Measurements from ENCODE around the gene SP140.
A peak's percentile ranks its signal among the peaks of the same experiment; 100 is the strongest.

The SP140 gene

GRCh38 chr2:230225486-230225885 lies at the start of gene SP140:
Gene SP140 (plus strand): TSS chr2:230225736. CDS start chr2:230225845, 109 bp downstream.
- no peaks in the 10 kb centered on the region for H3K9me3 Mint-ChIP-seq
- peaks cover 82% of the 10 kb centered on the region for H3K4me1 Mint-ChIP-seq (ENCODE audit: low read depth)
- H3K36me3 Mint-ChIP-seq (ENCODE audit: low read depth) = peaks cover 23% of the 10 kb centered on the region
- H3K27ac Mint-ChIP-seq = peak within 1 kb of the TSS; percentile 99
- H3K4me3 Mint-ChIP-seq = peak within 1 kb of the TSS; percentile 94
- no peaks in the 10 kb centered on the region for H3K27me3 Mint-ChIP-seq

- Mint-ChIP-seq H3K9me3 (no peaks in the 10 kb centered on the region), H3K36me3 (ENCODE audit: low read depth) (peaks cover 84% of the 10 kb centered on the region), H3K4me3 (no peak overlapping the region), H3K27ac (no peak overlapping the region), H3K4me1 (ENCODE audit: low read depth) (no peaks in the 10 kb centered on the region), H3K27me3 (no peaks in the 10 kb centered on the region)
These were observed 48.5 kb upstream of the SP140 start for GRCh38 chr2:230176996-230177395.

- no peaks in the 10 kb centered on the region for H3K27me3 Mint-ChIP-seq
- no peak overlapping the region for H3K27ac Mint-ChIP-seq
- no peak overlapping the region for H3K4me3 Mint-ChIP-seq
- no peaks in the 10 kb centered on the region for H3K9me3 Mint-ChIP-seq
- no peaks in the 10 kb centered on the region for H3K4me1 Mint-ChIP-seq (ENCODE audit: low read depth)
- peaks cover 88% of the 10 kb centered on the region for H3K36me3 Mint-ChIP-seq (ENCODE audit: low read depth)
These were observed 46.7 kb upstream of the SP140 start for GRCh38 chr2:230178546-230179485.

- Mint-ChIP-seq H3K9me3 (no peaks in the 10 kb centered on the region), H3K27ac (no peak overlapping the region), H3K4me3 (no peak overlapping the region), H3K36me3 (ENCODE audit: low read depth) (peaks cover 90% of the 10 kb centered on the region), H3K27me3 (no peaks in the 10 kb centered on the region), H3K4me1 (ENCODE audit: low read depth) (no peaks in the 10 kb centered on the region)
These were observed 45.6 kb upstream of the SP140 start for GRCh38 chr2:230179907-230180306.

- Mint-ChIP-seq H3K9me3 (no peaks in the 10 kb centered on the region), H3K4me1 (ENCODE audit: low read depth) (no peaks in the 10 kb centered on the region), H3K27me3 (no peaks in the 10 kb centered on the region), H3K27ac (peak overlapping the region; percentile 24), H3K4me3 (no peak overlapping the region), H3K36me3 (ENCODE audit: low read depth) (peaks cover 94% of the 10 kb centered on the region)
These were observed 44.3 kb upstream of the SP140 start for GRCh38 chr2:230181195-230181594.

GRCh38 chr2:230184727-230185578 lies 40.6 kb upstream of the SP140 start:
- Mint-ChIP-seq H3K4me1 (ENCODE audit: low read depth) (no peaks in the 10 kb centered on the region), H3K4me3 (no peak overlapping the region), H3K36me3 (ENCODE audit: low read depth) (peaks cover 97% of the 10 kb centered on the region), H3K27me3 (no peaks in the 10 kb centered on the region), H3K27ac (no peak overlapping the region), H3K9me3 (peaks cover 9% of the 10 kb centered on the region)

GRCh38 chr2:230202430-230203109 lies 23.0 kb upstream of the SP140 start:
- Mint-ChIP-seq H3K4me1 (ENCODE audit: low read depth) (peaks cover 25% of the 10 kb centered on the region), H3K4me3 (peak overlapping the region; percentile 12), H3K36me3 (ENCODE audit: low read depth) (peaks cover 41% of the 10 kb centered on the region), H3K27me3 (no peaks in the 10 kb centered on the region), H3K27ac (peak overlapping the region; percentile 38), H3K9me3 (no peaks in the 10 kb centered on the region)

- Mint-ChIP-seq H3K27ac (peak overlapping the region; percentile 38), H3K4me1 (ENCODE audit: low read depth) (peaks cover 25% of the 10 kb centered on the region), H3K4me3 (no peak overlapping the region), H3K36me3 (ENCODE audit: low read depth) (peaks cover 36% of the 10 kb centered on the region), H3K27me3 (no peaks in the 10 kb centered on the region), H3K9me3 (no peaks in the 10 kb centered on the region)
These were observed 22.3 kb upstream of the SP140 start for GRCh38 chr2:230203110-230203676.

- Mint-ChIP-seq H3K27ac (peak overlapping the region; percentile 33), H3K36me3 (ENCODE audit: low read depth) (peaks cover 19% of the 10 kb centered on the region), H3K4me3 (no peak overlapping the region), H3K9me3 (no peaks in the 10 kb centered on the region), H3K27me3 (no peaks in the 10 kb centered on the region), H3K4me1 (ENCODE audit: low read depth) (peaks cover 25% of the 10 kb centered on the region)
These were observed 20.5 kb upstream of the SP140 start for GRCh38 chr2:230205034-230205433.

GRCh38 chr2:230205721-230206120 lies 19.8 kb upstream of the SP140 start:
- H3K27me3 Mint-ChIP-seq = no peaks in the 10 kb centered on the region
- H3K4me3 Mint-ChIP-seq = no peak overlapping the region
- peak overlapping the region; percentile 33 for H3K27ac Mint-ChIP-seq
- H3K4me1 Mint-ChIP-seq (ENCODE audit: low read depth) = peaks cover 25% of the 10 kb centered on the region
- H3K9me3 Mint-ChIP-seq = no peaks in the 10 kb centered on the region
- H3K36me3 Mint-ChIP-seq (ENCODE audit: low read depth) = peaks cover 12% of the 10 kb centered on the region

- Mint-ChIP-seq H3K27me3 (no peaks in the 10 kb centered on the region), H3K9me3 (no peaks in the 10 kb centered on the region)
These were observed 17.0 kb upstream of the SP140 start for GRCh38 chr2:230208576-230208975.

GRCh38 chr2:230209422-230210051 lies 16.0 kb upstream of the SP140 start:
- Mint-ChIP-seq H3K4me1 (ENCODE audit: low read depth) (peaks cover 13% of the 10 kb centered on the region), H3K36me3 (ENCODE audit: low read depth) (peaks cover 36% of the 10 kb centered on the region), H3K27me3 (no peaks in the 10 kb centered on the region)

More at GRCh38 chr2:230208576-230208975, 17.0 kb upstream of the SP140 start:
- H3K4me3 Mint-ChIP-seq = no peak overlapping the region
- H3K4me1 Mint-ChIP-seq (ENCODE audit: low read depth) = peaks cover 13% of the 10 kb centered on the region
- H3K36me3 Mint-ChIP-seq (ENCODE audit: low read depth) = peaks cover 28% of the 10 kb centered on the region
- no peak overlapping the region for H3K27ac Mint-ChIP-seq

GRCh38 chr2:230216489-230216888 lies 9.0 kb upstream of the SP140 start:
- H3K4me3 Mint-ChIP-seq = no peak overlapping the region
- H3K36me3 Mint-ChIP-seq (ENCODE audit: low read depth) = peaks cover 76% of the 10 kb centered on the region
- H3K9me3 Mint-ChIP-seq = no peaks in the 10 kb centered on the region
- peaks cover 44% of the 10 kb centered on the region for H3K4me1 Mint-ChIP-seq (ENCODE audit: low read depth)
- no peaks in the 10 kb centered on the region for H3K27me3 Mint-ChIP-seq
- peak overlapping the region; percentile 28 for H3K27ac Mint-ChIP-seq

More at GRCh38 chr2:230209422-230210051, 16.0 kb upstream of the SP140 start:
- Mint-ChIP-seq H3K9me3 (no peaks in the 10 kb centered on the region), H3K27ac (no peak overlapping the region), H3K4me3 (no peak overlapping the region)

- Mint-ChIP-seq H3K9me3 (no peaks in the 10 kb centered on the region), H3K27me3 (no peaks in the 10 kb centered on the region), H3K4me1 (ENCODE audit: low read depth) (peaks cover 53% of the 10 kb centered on the region), H3K36me3 (ENCODE audit: low read depth) (peaks cover 68% of the 10 kb centered on the region), H3K4me3 (peak overlapping the region; percentile 98), H3K27ac (peak overlapping the region; percentile 43)
These were observed 8.1 kb upstream of the SP140 start for GRCh38 chr2:230217424-230217823.

Data from stimulated activated naive CD8-positive, alpha-beta T cell treated with anti-CD3 and anti-CD28 coated beads, Interleukin-15, Interleukin-2, amounts not matched to agents 100 ng/mL and 50 ng/mL, for 24 hours (primary cell).